OCI-LY3 (cell line): ENCODE measurements around the gene GSN.

Experiments
- CTCF ChIP-seq: fragments of 200-600, 300-600 bp; sonication (generic); IDR thresholded peaks from 2 replicates; pipeline ENCODE4 v1.5.1; 2014; ENCODE audit warnings: antibody characterized with exemption, low read length, low read depth
- EZH2phosphoT487 ChIP-seq: fragments of 200-600 bp; shearing (Covaris generic); IDR thresholded peaks from 2 replicates; pipeline ENCODE4 v1.6.1; 2018; ENCODE audit warnings: antibody characterized with exemption, mixed run types, low read depth

GRCh38 chr9:121267689-121268597, at the start of gene GSN:
- no peak for TF ChIP-seq CTCF
- TF ChIP-seq EZH2phosphoT487 = no peak
